Fibroblast of skin of right biceps (primary cell): ENCODE measurements around the gene BTLA.
"Not testable (repeated sequence)": the region's sequence is repeated elsewhere in the genome, so short reads cannot be mapped to it uniquely, and the experiment has no call there.

Experiments
- DNase-seq: peaks from one replicate; pipeline ENCODE4 v3.0.0-alpha.2; 2013

Gene BTLA

DNA sequence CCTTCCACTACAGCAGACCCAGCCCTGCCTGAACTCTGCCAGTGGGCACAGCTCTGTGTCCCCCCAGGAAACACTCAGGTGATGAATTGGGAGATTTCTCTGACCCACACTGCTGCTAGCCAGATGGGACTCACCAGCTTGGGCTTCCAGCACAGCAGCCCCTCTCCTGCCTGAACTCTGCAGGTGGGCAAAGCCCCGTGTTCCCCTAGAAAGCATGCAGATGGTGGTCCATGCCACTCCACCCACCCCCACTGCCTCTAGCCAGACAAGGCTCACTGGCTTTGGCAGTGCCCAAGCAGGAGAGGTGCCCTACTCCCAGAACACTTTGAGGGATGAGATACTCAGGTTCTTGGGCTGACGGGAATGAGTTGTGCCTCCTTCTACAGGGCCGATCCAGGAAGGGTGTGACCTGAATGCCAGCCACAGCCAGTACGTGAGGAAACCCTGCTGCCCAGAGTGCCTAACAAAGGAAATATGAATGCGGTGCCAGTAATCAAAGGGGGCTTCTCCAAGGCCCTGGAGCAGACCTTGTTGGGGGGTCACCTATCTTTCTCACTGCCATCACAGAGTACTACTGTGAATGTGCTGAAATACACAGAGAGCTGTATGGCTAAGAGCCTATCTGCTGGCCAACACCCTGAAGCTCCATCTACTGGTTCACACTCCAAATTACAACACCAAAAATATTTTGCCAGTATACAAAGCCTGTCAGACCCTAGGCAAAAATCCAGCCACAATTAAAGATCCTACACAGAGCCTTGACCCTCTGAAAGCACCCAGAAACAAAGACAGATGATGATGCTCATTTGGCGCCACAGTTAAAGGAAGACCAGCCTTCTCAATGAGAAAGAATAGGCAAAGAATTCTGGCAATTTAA, 61.9 kb downstream of the BTLA start:
- DNase-seq, result peak; percentile 33

DNA sequence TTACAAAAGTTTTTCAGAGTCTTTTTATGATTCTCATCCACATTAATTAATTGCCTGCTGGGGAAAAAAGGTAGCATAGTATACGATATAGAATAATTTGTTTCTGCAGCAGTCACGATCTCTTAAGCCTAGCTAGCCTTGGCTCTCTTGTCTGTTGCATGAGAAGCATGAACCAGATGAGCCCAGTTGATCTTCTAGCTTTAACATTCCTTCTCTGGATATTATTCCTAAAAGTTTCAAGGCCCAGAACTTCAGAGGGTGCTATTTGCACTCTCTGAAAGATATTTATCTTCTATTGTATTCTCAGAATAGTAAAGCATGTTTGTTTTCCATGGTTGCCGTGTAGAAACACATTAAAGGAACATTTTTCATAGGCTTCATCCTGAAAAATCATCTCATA, 69.3 kb downstream of the BTLA start:
- DNase-seq, result no peak

DNA sequence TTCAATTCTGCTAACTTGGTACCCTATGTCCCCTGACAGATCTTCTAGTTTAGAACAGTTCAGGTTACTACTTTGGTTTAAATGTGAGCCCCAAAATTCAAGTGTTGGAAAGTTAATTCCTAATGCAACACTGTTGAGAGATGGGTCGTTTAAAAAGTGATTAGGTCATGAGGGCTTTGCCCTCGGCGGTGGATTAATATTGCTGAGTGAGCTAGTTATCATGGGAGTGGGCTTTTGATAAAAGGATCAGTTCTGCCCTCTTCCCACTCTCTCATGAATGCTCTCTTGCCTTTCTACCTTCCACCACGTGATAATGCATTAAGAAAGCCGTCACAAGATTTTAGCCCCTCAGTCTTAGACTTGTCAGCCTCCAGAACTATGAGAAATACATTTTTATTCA, 72.1 kb downstream of the BTLA start:
- DNase-seq, result no peak

DNA sequence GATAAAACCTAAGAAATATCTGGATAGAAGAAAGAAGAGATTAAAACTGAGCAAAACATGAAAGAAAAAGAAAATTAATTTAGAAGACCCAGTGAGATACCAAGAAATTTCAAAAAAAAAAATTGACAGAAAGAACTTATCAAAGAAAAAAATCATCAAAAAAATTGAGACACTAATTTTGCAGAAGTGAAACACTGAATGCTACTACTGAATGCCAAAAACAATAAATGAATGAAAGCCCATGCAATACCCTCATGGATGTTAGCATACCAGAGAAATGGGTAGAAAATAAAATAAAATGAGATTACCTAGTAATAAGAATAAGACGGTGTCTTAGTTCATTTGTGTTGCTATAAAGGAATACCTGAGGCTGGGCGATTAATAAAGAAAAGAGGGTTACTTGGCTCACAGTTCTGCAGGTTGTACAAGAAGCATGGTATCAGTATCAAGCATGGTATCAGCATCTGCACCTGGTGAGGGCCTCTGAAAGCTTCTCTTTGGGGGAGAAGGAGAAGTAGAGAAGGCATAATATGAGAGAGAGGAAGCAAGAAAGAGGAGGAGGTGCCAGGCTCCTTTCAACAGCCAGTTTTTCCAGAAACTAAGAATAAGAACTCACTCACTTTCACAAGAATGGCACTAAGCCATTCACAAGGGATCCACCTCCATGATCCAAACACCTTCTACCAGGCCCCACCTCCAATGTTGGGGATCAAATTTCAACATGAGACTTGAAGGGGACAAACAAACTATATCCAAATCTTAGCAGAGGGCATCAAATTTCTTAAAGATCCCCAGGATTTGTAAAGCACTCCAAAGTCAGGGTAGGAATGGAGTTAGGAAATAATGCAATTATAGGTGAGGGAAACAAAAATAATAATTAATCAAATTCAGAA, 73.2 kb downstream of the BTLA start:
- DNase-seq, result no peak

DNA sequence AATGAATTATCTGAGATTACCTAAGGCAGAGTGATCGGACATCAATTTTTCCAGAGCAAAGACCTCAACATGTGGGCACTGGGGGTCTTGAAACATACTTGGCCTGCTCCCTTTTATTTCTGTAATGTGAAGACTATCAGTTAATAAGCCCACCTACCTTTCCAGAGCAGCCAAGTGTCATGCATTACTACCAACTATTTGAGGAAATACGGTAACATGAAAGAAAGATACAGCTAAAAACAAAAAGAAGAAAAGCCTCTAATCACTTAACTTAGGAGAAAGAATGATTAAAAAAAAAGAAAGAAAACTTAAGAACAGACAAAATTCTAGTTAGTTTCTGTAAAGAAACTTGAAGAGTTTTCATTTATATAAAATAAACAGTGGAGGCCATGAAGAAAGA, 73.9 kb downstream of the BTLA start:
- DNase-seq, result no peak

DNA sequence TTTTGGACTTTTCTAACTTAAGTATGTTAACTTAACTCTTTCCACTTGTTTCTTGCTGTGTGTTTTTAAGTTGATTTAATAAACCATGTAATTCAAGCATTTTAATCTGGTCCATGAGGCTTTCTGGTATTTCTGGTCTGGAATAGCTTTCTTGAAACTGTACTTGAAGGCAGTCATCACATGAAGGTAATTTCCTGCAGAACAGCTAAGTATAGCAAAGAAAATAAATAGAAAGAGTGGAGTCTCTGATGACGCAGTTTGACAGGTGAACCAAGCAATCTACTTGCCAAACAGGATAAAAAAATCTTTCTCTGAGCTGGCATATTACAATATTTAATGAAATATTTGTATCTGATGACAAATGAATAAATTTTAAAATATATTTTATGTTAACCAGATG, 74.9 kb downstream of the BTLA start:
- DNase-seq, result no peak

DNA sequence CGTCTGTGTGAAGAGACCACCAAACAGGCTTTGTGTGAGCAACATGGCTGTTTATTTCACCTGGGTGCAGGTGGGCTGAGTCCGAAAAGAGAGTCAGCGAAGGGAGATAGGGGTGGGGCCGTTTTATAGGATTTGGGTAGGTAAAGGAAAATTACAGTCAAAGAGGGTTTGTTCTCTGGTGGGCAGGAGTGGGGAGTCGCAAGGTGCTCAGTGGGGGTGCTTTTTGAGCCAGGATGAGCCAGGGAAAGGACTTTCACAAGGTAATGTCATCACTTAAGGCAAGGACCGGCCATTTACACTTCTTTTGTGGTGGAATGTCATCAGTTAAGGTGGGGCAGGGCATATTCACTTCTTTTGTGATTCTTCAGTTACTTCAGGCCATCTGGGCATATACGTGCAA, 76.4 kb downstream of the BTLA start:
- DNase-seq, result not testable (repeated sequence)

DNA sequence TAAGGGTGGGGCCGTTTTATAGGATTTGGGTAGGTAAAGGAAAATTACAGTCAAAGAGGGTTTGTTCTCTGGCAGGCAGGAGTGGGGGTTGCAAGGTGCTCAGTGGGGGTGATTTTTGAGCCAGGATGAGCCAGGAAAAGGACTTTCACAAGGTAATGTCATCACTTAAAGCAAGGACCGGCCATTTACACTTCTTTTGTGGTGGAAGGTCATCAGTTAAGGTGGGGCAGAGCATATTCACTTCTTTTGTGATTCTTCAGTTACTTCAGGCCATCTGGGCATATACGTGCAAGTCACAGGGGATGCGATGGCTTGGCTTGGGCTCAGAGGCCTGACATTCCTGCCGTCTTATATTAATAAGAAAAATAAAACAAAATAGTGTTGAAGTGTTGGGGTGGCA, 80.7 kb downstream of the BTLA start:
- DNase-seq, result not testable (repeated sequence)

DNA sequence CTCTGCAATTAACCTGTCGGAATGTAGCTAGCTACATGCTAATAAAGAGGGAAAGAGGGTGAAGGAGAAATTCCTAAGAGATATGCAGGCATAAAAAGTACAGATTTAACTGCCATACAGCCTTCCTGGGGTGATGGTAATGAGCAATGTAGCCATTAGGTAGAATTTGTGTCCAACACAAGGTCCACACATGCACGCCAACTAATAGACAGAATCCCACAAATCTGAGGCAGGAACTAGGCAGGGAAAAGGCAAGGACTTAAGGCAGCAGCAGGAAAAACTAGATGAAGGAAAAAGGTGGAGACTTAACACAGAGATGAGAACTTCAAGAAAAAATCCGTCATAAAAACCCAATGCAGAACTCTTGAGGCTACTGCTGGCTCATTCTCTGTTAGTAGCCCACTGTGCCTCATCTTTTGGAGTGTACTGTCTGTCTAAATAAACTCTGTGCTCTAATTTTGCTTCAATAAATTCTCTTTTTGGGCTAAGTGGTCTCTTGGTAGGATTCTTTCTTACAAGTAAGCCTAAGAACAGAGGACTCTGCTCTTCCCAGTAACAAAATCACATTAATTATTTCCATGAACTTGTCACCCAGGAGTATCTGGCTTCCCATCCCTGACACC, 81.5 kb downstream of the BTLA start:
- no peak for DNase-seq

DNA sequence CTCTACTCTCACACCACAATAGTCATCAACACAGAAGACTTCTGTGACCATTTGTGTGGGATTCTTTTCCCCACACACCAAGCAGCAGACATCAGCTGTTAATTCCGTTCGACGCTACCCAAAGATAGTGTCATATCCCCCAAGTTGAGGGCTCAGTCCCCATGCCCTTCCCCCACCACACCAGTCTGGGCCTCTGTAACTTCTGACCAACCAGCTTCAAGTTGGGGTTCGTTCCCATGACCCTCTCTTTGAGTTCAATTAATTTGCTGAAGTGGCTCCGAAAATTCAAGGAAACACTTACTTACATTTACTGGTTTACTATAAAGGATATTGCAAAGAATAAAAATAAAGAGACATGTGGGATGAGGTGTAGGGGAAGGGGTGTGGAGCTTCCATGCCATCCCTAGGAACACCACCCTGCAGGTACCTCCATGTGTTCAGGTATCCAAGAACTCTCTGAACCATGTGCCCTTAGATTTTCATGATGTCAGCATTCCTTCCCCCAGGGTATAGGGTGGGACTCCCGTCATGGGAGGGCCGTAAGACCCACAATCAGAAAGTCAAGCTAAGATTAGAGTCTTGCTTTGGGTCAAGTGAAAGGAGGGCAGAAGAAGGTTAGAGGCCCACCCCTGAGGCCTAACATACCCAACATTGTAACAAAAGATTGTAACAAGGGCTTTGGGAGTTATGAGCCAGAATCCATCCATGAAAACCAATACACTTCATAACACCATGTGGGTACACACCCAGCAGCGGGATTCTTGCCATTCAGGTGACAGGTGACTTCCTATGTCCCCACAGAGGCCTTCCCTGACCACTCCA, 82.7 kb downstream of the BTLA start:
- no peak for DNase-seq

DNA sequence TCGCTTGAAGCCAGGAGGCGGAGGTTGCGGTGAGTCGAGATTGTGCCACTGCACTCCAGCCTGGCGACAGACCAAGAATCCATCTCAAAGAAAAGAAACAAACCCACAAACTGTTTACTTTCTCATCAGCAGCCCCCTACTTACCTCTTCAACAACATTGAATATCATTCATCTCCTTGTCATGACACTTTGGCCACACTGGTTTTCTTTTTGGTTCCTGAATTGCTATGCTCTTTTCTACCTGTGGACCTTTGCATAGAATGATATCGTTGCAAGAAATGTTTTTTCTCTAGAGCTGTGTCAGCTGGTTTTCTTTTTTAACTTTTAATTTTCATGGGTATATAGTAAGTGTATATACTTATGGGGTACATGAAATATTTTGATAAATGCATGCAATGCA, 83.9 kb downstream of the BTLA start:
- DNase-seq, result no peak
